Stimulated activated CD4-positive, alpha-beta T cell treated with anti-CD3 and anti-CD28 coated beads, TNF-alpha, amount 100 ng/mL, for 24 hours (primary cell): ENCODE measurements around the gene KRT33A.
A peak's percentile ranks its signal among the peaks of the same experiment; 100 is the strongest.

Experiments
- DNase-seq, 3 experiments: peaks; one replicate each; pipeline ENCODE4 v3.0.0-alpha.2; 2020; ENCODE audit warnings: low read depth in 3 of 3

KRT33A gene

DNA sequence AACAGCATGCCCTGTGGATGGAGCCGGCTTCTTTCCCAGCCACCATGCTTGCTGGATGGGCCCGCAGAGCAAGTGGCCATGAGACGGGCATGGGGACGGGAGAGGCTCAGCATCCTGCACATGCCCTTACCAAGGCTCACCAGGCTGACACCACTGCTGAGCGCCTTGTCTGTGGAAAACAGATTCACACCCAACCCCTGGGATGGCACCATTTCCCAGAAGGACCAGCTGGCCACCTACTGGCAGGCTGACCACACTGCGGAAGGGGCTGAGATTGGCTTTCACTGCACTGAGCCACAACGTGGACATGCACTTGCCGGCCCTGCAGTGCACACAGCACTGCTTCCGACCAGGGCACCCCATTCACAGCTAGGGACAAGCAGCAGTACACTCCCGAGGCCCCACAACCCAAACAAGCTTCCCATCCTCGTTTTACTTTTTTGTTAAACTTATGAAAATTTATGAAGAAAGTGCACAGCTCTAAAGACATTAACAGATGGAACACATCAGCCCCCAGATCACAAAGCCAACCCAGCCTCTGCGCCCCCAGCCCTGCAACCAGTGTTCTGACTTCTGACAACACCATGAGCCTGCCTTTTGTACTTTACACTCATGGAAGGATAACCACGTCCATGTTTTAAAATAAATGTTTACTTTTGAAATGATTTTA is 21.2 kb downstream of the KRT33A start:
- peak in 1 of 3 experiments; percentile 22 for DNase-seq

DNA sequence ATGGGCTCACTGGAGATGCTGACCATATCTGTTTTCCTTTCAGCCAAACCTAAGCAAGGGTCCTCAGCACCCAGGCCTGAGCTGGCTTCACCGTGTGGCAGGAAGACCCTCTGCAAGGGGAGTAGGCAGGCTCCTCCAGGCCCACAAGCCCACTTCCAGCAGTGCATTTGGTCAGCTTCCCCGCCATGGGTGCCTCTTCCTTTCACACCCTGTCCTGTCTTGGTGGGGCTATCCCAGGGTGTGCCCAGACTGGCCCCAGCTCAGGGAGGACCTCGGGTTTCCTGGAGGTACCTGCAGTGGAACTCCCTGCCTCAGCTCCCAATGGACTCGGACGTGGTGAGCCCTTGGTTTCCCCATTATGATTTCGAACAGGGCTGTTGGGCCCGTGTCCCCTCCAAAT is 22.4 kb downstream of the KRT33A start:
- DNase-seq, result no peak

DNA sequence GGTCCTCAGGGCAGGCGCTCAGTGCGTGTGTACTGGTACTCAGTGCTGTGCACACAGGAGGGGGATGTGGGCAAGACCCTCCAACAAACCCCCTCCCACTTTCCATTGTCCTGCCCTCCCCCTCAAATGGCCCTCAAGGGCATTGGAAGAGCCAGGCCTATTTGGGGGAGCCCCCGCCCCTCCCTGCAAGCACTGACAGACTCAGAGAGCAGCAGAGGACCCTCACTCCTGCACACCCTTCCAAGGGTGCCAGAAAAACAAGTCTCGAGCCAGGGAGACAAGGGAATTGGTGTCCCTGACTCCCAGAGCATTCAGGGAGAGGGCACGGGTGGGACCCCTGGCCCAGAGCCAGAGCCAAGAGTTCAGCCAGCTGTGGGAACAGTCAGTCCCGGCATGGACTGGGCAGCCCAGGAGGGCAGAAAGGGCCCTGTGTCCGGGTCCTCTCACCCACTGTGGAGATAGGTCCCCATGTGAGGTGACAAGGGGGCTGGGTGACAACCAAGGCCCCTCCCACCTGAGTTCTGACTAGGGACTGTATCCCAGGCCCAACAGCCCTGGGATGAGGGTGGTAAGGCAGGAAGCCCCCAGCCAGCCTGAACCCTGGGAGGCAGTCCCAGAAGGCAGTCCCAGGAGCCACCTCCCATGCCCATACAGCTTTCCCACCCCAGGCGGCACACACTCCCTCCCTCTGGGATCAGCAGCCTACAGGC is 23.1 kb downstream of the KRT33A start:
- DNase-seq, result no peak

DNA sequence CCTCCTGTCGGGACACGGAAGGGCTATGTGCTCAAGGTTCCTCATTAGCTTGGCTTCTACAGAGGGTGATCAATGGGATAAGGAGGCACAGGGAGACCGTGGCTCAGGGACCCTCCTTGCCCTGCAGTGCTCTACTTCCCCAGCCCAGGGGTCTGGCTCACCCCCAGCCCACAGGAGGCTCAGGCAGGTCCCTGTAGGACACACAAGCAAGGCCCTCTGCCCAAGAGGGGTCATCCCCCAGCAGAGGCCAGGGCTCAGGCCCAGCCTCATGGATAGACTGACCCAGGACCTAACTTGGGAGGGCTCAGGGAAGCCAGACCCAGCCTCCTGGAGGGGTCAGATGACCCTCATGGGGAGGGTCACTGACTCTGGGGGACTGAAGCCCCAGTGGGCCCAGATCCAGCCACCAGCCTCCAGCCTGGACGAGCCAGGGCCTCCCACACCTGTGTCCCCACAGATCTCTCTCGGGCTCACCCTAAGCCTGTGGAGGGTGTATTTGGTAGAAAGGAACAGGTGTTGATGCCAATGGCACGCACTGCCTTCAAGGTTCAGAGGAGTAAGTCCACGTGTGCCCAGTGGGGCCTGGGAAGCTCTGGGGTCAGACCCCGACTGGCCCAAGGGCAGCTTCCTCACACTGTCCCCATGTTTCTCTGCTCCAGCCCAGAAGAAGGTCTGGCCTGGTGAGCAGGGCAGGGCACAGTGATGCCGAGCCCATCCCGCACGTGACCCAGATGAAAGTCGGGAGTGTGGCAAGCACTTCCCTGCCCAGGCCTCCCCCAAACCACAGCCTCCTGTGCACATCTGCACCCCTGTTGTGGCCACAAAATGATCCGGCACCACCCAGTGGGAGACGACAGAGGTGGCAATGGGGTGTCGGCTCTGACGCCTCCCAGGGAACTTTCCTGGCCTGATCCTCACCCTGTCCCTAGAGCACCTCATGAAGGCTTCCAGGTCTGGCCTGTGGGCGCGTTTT is 24.2 kb downstream of the KRT33A start:
- no peak for DNase-seq

DNA sequence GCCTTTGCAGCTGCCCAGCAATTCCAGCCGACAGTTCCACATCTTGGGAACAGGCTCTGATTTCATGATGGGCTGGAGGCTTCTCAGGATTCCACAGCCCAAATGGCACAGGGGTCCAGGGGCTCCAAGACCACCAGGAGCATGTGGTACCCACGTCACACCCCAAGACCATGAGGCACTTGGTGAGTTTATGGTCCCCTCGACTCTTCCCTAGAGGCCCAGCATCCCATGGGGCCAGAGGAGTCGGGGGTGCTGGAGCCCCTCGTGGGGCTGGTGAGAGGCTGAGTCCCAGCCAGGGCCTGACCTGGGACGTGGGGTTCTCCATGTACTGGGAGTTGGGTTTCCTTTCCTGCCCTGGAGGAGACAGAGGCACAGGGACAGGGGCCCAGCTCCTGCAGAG is 25.0 kb downstream of the KRT33A start:
- no peak for DNase-seq

DNA sequence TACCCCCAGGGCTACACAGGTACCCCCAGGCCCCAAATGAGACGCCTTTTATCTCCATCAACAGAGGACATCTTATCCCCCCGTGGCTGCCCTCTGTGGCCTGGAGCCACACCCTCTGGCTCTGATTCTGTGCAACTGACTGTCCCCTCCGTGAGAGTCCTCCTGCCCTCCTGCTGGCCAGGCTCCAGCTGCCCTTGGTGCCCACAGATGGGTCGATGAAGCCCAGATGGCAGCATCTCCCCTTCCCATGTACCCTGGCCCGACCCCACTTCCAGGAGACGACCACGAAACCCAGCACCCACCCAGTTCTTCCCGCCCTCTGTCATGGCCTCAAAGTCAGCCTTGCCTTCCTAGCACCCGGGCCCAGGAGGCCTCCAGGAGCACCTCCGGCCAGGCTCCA is 25.5 kb downstream of the KRT33A start:
- DNase-seq, result no peak

DNA sequence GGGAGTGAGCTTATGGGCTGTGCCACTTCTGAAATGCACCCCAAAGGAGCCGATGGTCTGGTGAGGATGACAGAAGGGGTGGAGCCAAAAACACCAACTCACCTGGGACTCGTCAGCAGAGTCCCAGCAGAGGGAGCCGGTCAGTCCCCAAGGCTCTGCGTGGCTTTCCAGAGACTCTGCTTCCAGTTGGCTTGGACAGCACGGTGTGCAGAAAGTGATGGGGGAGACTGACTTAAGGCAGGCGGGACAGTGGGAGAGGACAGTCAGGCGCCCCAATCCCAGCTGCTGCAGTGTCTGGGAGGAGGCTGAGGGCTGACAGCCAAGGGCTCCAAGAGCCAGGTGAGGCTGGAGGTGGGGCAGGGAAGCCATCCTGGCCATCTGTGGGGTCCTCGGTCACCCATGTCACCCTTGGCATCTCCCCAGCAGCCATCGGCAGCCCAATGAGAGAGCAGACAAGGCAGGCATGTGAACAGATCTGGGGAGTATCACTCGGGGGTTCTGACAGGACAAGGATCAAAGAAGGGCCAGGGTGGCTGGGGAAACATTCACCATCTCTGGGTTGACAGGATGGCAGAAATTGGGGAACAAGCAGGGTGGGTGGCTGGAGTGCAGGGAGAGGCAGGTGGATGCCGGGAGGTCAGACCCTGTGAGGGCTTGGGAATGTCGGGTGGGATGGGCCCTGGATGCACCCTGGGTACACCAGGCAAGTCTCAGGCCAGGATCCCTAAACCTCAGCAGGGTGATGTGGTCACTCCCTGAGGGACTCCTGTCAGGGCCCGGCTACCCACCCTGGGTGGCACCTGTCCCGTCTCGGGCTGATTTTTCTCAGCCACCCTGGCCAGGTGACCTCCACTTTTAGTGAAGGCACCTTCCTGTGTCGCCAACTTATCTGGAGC is 26.2 kb downstream of the KRT33A start:
- DNase-seq, result no peak

DNA sequence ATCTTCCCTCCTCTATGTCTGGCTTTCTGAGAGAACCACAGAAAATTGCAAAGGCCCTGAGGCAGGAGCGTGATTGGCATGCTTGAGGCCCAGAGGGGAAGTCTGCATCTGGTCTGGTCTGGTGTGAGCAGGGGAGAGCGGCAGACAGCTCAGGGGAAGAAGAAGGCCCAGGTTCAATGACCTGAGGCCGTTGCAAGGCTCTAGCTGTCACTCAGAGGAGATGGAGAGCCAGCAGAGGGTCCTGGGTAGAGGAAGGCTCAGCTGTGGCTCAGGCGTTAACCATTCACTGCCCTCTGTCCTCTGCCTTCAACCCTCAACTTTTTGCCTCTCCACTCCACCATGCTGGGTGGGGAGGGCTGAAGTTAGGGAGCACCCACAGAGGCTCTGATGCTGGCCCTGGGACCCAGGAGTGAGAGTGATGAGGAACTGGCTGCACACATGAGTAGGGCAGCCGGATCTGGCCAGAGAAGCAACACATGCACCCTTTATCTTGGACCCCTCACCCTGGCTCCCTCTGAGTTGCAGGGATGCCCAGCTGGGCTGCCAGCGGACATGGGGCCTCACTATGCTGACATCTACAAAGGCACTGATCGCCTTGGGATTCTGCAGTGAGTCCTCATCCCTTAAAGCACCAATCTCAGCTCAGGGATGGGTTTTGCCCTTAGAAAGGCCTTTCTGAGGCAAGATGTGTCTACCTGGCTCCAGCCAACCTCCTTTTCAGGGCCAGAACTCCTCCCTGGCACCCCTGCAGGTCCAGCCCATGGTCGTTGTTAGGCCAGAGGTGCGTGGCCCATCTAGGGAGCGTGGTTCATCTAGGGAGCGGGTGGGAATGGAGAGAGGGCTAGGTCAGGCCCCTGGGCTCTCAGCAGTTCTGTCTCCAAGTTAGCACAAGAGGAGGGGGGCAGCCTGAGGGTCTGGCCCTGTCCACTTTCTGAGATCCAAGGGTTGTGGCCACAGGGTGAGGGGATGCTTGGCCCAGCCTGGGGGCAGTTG is 27.4 kb downstream of the KRT33A start:
- no peak for DNase-seq

DNA sequence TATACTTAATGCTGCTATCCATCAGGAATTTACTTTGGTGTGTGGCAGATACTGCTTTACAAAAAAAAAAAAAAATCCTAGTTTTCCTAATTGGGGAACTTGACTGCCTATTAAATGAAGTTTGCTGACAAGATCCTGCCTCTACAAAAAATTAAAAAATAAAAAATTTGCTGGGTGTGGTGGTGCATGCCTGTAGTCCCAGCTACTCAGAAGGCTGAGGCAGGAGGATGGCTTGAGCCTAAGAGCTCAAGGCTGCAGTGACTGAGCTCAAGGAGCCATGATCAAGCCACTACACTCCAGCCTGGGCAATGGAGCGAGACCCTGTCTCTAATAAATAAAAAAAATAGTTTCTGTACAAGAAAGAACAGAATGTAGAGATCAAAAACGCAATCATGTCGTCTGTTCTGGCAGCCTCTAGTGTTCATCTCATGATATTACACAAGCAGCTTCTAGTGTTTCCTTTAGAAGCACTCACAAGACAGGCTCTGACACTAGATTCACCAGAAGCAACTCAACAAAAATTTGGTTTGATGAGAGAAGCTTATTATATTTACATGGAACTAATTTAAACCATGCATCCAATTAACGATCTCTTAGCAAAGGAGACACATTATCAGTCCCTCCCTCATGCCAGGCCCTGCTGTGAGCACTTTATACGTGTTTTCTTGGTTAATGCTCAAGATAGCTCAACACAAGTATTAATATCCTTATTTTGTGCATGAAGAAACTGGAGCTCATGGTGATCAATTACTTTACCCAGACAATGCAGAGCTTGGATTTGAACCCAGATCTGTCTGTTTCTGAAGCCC is 28.3 kb downstream of the KRT33A start:
- DNase-seq, result no peak

DNA sequence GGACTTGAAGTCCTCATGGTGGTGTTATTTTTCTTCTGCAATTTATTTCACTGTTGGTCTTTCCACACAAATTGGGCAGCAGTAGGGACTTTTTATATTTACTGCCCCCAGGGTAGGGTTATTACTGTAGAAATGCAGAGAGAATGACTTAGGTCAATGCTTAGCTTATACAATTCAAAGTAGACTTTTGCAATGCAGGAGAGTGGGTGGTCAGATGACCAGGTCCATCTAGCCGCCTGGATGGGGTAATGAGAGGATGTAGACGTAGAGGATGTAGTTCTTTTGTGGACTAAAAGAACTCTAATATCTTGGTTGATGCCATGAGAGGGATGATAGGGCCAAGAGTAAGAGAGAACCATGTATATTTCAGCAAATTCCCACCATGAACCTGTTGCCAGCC is 32.4 kb downstream of the KRT33A start:
- no peak for DNase-seq

DNA sequence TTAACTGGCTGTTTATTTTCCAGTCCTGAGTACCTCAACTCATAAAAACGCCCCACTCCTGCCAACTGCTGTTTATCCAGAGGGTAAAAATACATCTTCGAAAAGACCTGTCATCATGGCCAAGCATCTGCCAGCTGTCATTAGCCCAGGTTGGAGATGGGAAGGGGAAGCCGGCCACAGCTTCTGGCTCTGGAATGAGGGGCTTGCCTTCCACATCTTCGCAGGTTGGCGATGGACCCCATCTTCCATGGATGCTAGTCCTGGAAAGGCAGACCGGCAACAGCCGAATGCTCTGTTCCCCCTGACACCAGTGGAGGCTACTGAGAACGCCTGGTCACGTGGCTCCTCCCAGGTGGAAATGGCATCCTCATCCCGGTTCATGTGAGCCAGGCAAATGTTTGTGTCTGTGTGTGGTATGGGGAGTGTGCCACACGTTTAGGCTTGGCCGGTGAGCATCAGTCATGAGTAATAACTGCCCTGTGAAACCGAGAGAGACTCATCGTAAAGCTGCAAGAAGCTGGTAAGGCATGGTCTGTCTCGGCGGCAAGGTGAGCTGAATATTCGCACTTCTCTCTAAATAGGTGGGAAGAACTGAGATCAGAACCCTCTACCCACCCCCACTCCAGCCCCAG is 34.7 kb downstream of the KRT33A start:
- DNase-seq, result no peak

DNA sequence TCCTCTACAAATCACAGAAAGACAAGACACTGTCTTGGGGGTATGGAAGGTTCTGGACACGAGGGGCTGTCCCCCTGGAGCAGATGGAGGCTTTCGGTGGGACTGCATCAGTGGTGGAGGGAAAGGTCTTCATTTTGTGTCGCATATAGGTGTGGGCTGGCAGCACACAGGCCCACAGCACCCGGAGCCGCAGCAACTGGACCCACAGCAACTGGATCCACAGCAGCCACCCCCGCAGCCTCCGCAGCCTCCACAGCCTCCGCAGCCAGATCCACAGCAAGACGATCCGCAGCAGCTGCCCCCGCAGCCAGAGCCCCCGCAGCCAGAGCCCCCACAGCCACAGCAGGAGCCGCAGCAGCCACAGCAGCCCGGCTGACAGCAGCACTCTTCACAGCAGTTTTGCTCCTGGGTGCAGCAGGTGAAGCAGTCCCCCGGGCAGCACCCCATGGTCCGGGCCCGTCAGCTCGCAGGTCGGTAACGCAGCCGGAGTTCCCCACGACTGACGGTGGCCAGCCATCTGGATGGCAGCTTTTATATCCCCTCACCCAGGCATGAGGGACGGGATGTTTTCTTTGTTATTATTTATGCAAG is 35.3 kb downstream of the KRT33A start, which contains the start of gene KRTAP17-1:
Gene KRTAP17-1 (minus strand): TSS at position 507 of the 591 bp plus-strand sequence. CDS start 60 bp downstream, at position 447.
- DNase-seq, result no peak

DNA sequence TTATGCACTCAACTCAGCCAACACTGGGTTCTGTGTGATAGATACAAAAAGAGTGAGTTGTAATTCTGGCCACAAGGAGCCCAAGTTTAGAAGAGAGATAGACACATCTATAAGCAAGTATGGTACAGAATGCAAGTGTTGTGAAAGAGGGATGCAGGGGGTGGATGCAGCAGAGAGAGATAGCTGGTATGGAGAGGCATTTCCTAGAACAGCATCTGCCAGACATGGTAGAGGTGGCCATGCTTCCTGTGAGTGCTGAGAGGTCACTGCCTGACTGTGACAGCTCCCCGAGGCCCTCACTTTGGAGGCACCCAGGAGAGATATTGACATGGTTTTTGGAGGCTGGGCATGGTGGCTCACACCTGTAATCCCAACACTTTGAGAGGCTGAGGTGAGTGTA is 39.5 kb downstream of the KRT33A start:
- no peak for DNase-seq

DNA sequence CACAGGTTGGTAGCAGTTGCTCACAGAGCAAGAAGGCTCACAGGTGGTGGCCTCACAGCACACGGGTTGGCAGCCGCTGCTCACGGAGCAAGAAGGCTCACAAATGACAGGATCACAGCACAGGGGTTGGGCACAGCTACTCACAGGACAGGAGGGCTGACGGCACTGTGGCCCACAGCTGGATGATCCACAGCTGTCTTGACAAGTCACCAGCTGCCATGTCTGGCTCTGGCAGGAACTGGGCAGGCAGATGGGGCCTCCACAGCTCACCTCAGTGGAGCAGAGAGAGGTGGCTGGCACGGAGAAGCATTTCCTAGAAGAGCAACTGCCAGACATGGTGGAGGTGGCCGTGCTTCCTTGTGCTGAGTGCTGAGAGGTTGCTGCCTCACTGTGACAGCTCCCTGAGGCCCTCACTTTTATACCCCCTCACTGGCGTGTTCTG is 41.7 kb downstream of the KRT33A start, which contains the start of gene KRTAP16-1:
Gene KRTAP16-1 (minus strand): TSS at position 392 of the 442 bp plus-strand sequence. CDS start 56 bp downstream, at position 336.
- peak in 1 of 3 experiments; percentile 15 for DNase-seq

DNA sequence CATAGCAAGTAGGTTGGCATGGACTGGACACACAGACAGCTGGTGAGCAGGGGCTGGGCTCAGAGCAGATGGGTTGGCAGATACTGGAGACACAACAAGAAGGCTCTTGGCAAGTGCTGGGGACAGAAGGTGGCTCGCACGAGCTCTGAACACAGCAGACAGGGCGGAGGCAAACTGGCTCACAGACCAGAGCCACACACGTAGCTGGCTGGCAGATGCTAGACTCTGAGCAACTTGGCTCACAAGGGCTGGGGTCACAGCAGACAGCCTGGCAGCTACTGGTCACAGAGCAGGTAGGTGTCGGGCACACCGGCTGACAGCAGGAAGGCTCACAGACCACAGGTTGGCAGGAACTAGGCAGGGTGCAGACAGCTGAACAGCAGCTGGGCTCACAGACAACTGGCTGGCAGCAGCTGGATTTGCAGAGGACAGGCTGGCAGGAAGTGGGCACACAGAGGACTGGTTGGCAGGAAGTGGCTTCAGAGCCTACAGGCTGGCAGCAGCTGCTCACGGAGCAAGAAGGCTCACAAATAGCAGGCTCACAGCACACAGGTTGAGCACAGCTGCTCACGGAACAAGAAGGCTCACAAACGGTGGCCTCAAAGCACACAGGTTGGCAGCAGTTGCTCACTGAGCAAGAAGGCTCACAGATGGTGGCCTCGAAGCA is 42.2 kb downstream of the KRT33A start:
- DNase-seq, result peak; percentile 17 to 44 (median 22)

DNA sequence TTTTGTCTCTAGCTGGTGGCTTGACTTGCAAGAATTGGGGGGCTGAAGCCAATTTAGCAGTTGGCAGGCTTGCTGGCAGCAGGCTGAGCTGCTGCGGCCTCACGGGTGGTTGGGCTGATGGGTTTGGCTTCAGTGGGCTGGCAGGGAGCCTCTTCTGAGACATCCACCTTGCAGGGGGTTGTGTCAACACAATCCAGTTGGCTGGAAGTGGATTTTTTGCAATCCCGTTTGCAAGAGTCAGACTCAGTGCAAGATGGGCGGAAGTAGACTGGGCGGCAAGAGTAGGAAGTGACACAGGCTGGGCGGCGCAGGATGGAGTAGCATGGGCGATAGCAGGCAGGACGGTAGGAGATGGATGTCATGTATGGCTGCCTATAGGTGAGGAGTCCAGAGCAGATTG is 43.0 kb downstream of the KRT33A start:
- no peak for DNase-seq

DNA sequence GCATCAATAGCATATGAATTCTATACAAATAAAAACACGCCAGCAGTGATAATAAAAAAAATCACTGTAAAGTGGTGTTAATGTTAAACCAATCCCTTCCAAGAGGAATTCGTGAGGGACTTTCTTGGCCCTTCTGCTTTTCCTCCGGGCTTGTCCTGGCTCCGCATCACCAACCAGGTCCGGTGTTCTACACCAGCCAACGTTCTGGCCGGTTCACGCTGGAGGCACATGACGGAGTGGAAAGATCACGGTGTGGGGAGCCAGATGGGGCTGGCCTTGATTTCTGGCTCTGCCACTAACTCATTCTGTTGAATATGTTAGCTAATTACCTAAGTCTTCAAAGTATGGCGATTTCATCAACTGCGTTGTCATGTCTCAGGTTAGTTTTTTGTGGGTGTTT is 46.5 kb downstream of the KRT33A start:
- no peak for DNase-seq
